ENCODE data around the gene TRIM32.

The TRIM32 gene

GRCh38 chr9:116687074-116687753, at the start of gene TRIM32:
Gene TRIM32, plus strand, starts transcription at chr9:116687305. Its CDS starts 10,438 bp downstream, at chr9:116697743.
- peak; percentile 13 to 93 (median 82) for DNase-seq

GRCh38 chr9:116639251-116639741, 47.8 kb upstream of the TRIM32 start:
- DNase-seq: no peak

GRCh38 chr9:116641292-116642059, 45.6 kb upstream of the TRIM32 start:
- DNase-seq: no peak

GRCh38 chr9:116643691-116644090, 43.4 kb upstream of the TRIM32 start:
- no peak for DNase-seq

GRCh38 chr9:116644091-116644688, 42.9 kb upstream of the TRIM32 start:
- DNase-seq: no peak

GRCh38 chr9:116646661-116647514, 40.2 kb upstream of the TRIM32 start:
- DNase-seq: peak in 4 of 56 donors; percentile 1 to 26 (median 4)

GRCh38 chr9:116647515-116647809, 39.6 kb upstream of the TRIM32 start:
- DNase-seq: peak in 4 of 56 donors; percentile 2 to 26 (median 4)

GRCh38 chr9:116653348-116654058, 33.6 kb upstream of the TRIM32 start:
- peak in 3 of 56 donors; percentile 1 to 15 (median 10) for DNase-seq

GRCh38 chr9:116654059-116654355, 33.1 kb upstream of the TRIM32 start:
- no peak for DNase-seq

- peak in 3 of 56 donors; percentile 5 to 12 (median 7) for DNase-seq
Measured at GRCh38 chr9:116656501-116656971, 30.6 kb upstream of the TRIM32 start.

- no peak for DNase-seq
Measured at GRCh38 chr9:116656977-116657376, 30.1 kb upstream of the TRIM32 start.

GRCh38 chr9:116658265-116658664, 28.8 kb upstream of the TRIM32 start:
- DNase-seq: no peak

- peak in 14 of 56 donors; percentile 4 to 32 (median 13) for DNase-seq
Measured at GRCh38 chr9:116661037-116661954, 25.8 kb upstream of the TRIM32 start.

GRCh38 chr9:116662646-116663310, 24.3 kb upstream of the TRIM32 start:
- DNase-seq: no peak

- no peak for DNase-seq
Measured at GRCh38 chr9:116663581-116663980, 23.5 kb upstream of the TRIM32 start.

GRCh38 chr9:116668970-116669695, 18.0 kb upstream of the TRIM32 start:
- DNase-seq: no peak

GRCh38 chr9:116671605-116672004, 15.5 kb upstream of the TRIM32 start:
- no peak for DNase-seq

- DNase-seq: no peak
Measured at GRCh38 chr9:116673375-116673774, 13.7 kb upstream of the TRIM32 start.

Data from nucleus accumbens (tissue), 56 donors.